SU-DHL-6 (cell line): ENCODE measurements around the gene SGK1.
"Not testable (repeated sequence)": the region's sequence is repeated elsewhere in the genome, so short reads cannot be mapped to it uniquely, and the experiment has no call there.

Experiments
- H2AFZ ChIP-seq: fragments of 200-600 bp; sonication (generic); 2 replicates; pipeline ENCODE4 v1.6.1; 2014; ENCODE audit warnings: low read depth, mild to moderate bottlenecking, moderate library complexity, mixed read lengths, antibody characterized with exemption, low read length; ENCODE audit not compliant: severe bottlenecking
- H3F3A ChIP-seq: fragments of 200-600 bp; shearing (Covaris generic); 2 replicates; pipeline ENCODE4 v1.6.0; 2016; ENCODE audit warnings: antibody characterized with exemption, mild to moderate bottlenecking; ENCODE audit not compliant: insufficient read depth
- H3K27ac ChIP-seq: fragments of 200-600 bp; sonication (generic); 2 replicates; pipeline ENCODE4 v1.5.1; 2016; ENCODE audit warnings: low read depth, mild to moderate bottlenecking, low read length, moderate library complexity, mixed read lengths
- H3K27me3 ChIP-seq: fragments of 200-600 bp; sonication (generic), shearing (Covaris generic); 2 replicates; pipeline ENCODE4 v1.6.0; 2014; ENCODE audit warnings: mild to moderate bottlenecking, low read length
- H3K36me3 ChIP-seq: fragments of 200-600 bp; sonication (generic); 2 replicates; pipeline ENCODE4 v1.6.1; 2014; ENCODE audit warnings: mild to moderate bottlenecking, low read length, mixed read lengths
- H3K4me2 ChIP-seq: fragments of 300-600, 200-600 bp; shearing (Covaris generic), sonication (generic); 2 replicates; pipeline ENCODE4 v1.6.0; 2014; ENCODE audit warnings: low read length, low read depth, mild to moderate bottlenecking; ENCODE audit not compliant: poor library complexity, severe bottlenecking
- H3K4me3 ChIP-seq: fragments of 200-600 bp; sonication (generic); 2 replicates; pipeline ENCODE4 v1.5.1; 2014; ENCODE audit warnings: antibody characterized with exemption, low read length, mild to moderate bottlenecking, mixed read lengths; ENCODE audit not compliant: insufficient read depth, poor library complexity, severe bottlenecking
- H3K79me2 ChIP-seq: fragments of 200-600 bp; sonication (generic); 2 replicates; pipeline ENCODE4 v1.6.1; 2014; ENCODE audit warnings: mild to moderate bottlenecking, low read length, moderate library complexity; ENCODE audit not compliant: insufficient read depth
- H3K9ac ChIP-seq: fragments of 200-600 bp; sonication (generic); 2 replicates; pipeline ENCODE4 v1.7.0; 2014; ENCODE audit warnings: mild to moderate bottlenecking, low read length
- H3K9me2 ChIP-seq: fragments of 200-600 bp; sonication (generic); replicated peaks from 2 replicates; pipeline ENCODE4 v1.6.1; 2014; ENCODE audit warnings: low read length; ENCODE audit not compliant: insufficient read depth
- H3K9me3 ChIP-seq: fragments of 200-600 bp; sonication (generic); 2 replicates; pipeline ENCODE4 v1.6.1; 2014; ENCODE audit warnings: low read length, mixed read lengths; ENCODE audit not compliant: insufficient read depth
- H4K20me1 ChIP-seq: fragments of 200-600 bp; sonication (generic); 2 replicates; pipeline ENCODE4 v1.6.1; 2014; ENCODE audit warnings: low read depth, mild to moderate bottlenecking, antibody characterized with exemption, low read length, moderate library complexity, mixed read lengths
- EZH2phosphoT487 ChIP-seq: fragments of 200-600 bp; sonication (generic), shearing (Covaris generic); conservative IDR thresholded peaks from 2 replicates; pipeline ENCODE4 v1.6.1; 2018; ENCODE audit warnings: mild to moderate bottlenecking, antibody characterized with exemption, low read length, moderate library complexity, mixed read lengths
- TF ChIP-seq, protein P1 (sequence below): fragments of 200-600 bp; sonication (generic); IDR thresholded peaks from one replicate; pipeline ENCODE4 v1.5.1; 2017; ENCODE audit warnings: antibody characterized with exemption, mild to moderate bottlenecking, low read length, moderate library complexity; ENCODE audit not compliant: insufficient read depth, poor library complexity, severe bottlenecking

SGK1 gene

DNA sequence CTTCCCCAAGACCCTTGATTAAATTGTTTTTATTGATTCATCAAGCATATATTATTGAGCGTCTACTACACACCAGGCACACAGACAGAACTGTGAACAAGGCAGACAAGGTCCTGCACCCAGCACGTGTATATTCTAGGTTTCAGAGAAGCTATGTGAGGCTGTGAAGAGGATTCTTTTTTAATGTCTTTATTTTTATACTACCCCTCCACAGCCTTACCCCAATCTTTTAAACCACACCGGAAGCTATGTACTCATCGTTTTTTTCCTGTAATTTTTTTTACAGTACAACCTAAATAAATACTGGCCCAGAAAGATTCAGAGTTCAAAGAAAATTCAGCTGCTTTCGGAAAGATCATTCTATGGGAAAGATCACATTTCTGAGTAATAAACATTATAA, 10.0 kb downstream of the SGK1 start:
- Histone ChIP-seq H3K9me2 (no peaks in the 10 kb centered on the region), H3K36me3 (no peaks in the 10 kb centered on the region), H3K27ac (no peak overlapping the region), H3K4me3 (no peak overlapping the region), H4K20me1 (no peaks in the 10 kb centered on the region), H3K79me2 (no peaks in the 10 kb centered on the region), H3K27me3 (no peaks in the 10 kb centered on the region), H3K9ac (no peak overlapping the region), H2AFZ (no peak overlapping the region), H3F3A (no peaks in the 10 kb centered on the region), H3K4me2 (no peak overlapping the region), H3K9me3 (no peaks in the 10 kb centered on the region)
- no peak for TF ChIP-seq EZH2phosphoT487
- TF ChIP-seq, protein P1, sequence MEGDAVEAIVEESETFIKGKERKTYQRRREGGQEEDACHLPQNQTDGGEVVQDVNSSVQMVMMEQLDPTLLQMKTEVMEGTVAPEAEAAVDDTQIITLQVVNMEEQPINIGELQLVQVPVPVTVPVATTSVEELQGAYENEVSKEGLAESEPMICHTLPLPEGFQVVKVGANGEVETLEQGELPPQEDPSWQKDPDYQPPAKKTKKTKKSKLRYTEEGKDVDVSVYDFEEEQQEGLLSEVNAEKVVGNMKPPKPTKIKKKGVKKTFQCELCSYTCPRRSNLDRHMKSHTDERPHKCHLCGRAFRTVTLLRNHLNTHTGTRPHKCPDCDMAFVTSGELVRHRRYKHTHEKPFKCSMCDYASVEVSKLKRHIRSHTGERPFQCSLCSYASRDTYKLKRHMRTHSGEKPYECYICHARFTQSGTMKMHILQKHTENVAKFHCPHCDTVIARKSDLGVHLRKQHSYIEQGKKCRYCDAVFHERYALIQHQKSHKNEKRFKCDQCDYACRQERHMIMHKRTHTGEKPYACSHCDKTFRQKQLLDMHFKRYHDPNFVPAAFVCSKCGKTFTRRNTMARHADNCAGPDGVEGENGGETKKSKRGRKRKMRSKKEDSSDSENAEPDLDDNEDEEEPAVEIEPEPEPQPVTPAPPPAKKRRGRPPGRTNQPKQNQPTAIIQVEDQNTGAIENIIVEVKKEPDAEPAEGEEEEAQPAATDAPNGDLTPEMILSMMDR = no peak

DNA sequence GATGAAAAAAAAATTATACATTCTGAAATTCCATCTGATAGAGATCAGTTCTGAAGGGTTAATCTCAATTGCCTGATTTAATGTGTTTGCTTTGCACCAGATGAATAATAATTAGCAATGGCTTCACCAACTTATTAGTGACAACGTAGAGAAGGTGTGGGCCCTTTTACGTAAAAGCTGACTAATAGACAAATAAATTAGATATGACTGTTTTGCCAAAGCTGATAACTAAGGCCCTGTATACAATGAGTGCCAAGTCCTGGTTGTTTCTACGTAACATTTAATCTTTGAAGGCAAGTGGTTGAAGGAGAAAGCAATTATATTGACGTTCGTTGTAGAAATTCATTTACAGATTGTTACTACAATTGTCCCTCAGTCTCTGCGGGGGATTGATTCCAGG, 10.8 kb downstream of the SGK1 start:
- Histone ChIP-seq H3K27ac (no peak overlapping the region), H3K27me3 (no peaks in the 10 kb centered on the region), H3K4me2 (no peak overlapping the region), H3K36me3 (no peaks in the 10 kb centered on the region), H4K20me1 (no peaks in the 10 kb centered on the region), H3K9ac (no peak overlapping the region), H3K9me3 (no peaks in the 10 kb centered on the region), H3K79me2 (no peaks in the 10 kb centered on the region), H3F3A (no peaks in the 10 kb centered on the region), H3K9me2 (no peaks in the 10 kb centered on the region), H3K4me3 (no peak overlapping the region), H2AFZ (no peak overlapping the region)
- TF ChIP-seq, protein P1 = no peak
- no peak for TF ChIP-seq EZH2phosphoT487

- not testable (repeated sequence) for H3K9me3 ChIP-seq, H2AFZ ChIP-seq, H4K20me1 ChIP-seq, H3K79me2 ChIP-seq, H3K27me3 ChIP-seq, H3K9ac ChIP-seq, H3K36me3 ChIP-seq, H3K4me3 ChIP-seq, H3F3A ChIP-seq, H3K9me2 ChIP-seq, H3K4me2 ChIP-seq, H3K27ac ChIP-seq
Observed at GRCh38 chr6:134304381-134304780, 13.5 kb downstream of the SGK1 start.

GRCh38 chr6:134303891-134304290, 14.0 kb downstream of the SGK1 start:
- H3K9me2 ChIP-seq = no peaks in the 10 kb centered on the region
- H3F3A ChIP-seq = no peaks in the 10 kb centered on the region
- H3K4me3 ChIP-seq = no peak overlapping the region
- H3K36me3 ChIP-seq = no peaks in the 10 kb centered on the region
- no peaks in the 10 kb centered on the region for H3K9me3 ChIP-seq
- no peak for TF ChIP-seq EZH2phosphoT487
- TF ChIP-seq, protein P1 = no peak
- no peak overlapping the region for H3K9ac ChIP-seq
- no peak overlapping the region for H3K4me2 ChIP-seq
- H2AFZ ChIP-seq = no peak overlapping the region
- no peaks in the 10 kb centered on the region for H3K27me3 ChIP-seq
- H4K20me1 ChIP-seq = no peaks in the 10 kb centered on the region
- H3K27ac ChIP-seq = no peak overlapping the region
- H3K79me2 ChIP-seq = no peaks in the 10 kb centered on the region
